Measurements from ENCODE around the gene XXYLT1. TPM values are rescaled to one million over a fixed set of nuclear protein-coding genes. Genes with fewer than 3 reads are reported as not detected.
A peak's percentile ranks its signal among the peaks of the same experiment; 100 is the strongest.

The XXYLT1 gene
- total RNA-seq, 8 experiments from 2014 or later: 8.7 to 35.9 (median 16.1) TPM

- Histone ChIP-seq H3K4me1 (replicated peaks in 1 of 2) (peaks cover 17 to 18% of the 10 kb centered on the region in 2 donors), H3K27ac (no peak overlapping the region), H3K4me3 (no peak overlapping the region)
- peak in 4 of 8 experiments; percentile 15 to 49 (median 33) for ATAC-seq (replicated peaks in 6 of 8)
- 50 to 100% (median 87%) methylated on average over 2 to 6 of the region's 11 CpGs; no CpG with 5 or more reads in 2 of the 10 experiments for WGBS, 10 experiments
- in situ Hi-C loops (cut with MboI; ENCODE audit: low pct_unique_long_range_greater_than_20kb in 2 of 9, low sequenced_read_pairs in 9 of 9, unreplicated experiment in 9 of 9): loop anchor here in 1 of 9 experiments (25.0 kb wide), 1 partner anchor 451 kb away; the partner anchor contains the start of gene FAM43A
Measured at GRCh38 chr3:195137638-195138588, 133.0 kb downstream of the XXYLT1 start.

- Histone ChIP-seq H3K27ac (no peak overlapping the region), H3K4me3 (no peak overlapping the region), H3K4me1 (replicated peaks in 1 of 2) (peaks cover 18 to 24% of the 10 kb centered on the region in 2 donors)
- WGBS, 10 experiments: 20 to 100% (median 84%) methylated on average over 1 to 6 of the region's 8 CpGs; no CpG with 5 or more reads in 4 of the 10 experiments
- ATAC-seq (replicated peaks in 6 of 8): peak in 4 of 8 experiments; percentile 9 to 42 (median 13)
- in situ Hi-C loops (cut with MboI; ENCODE audit: low pct_unique_long_range_greater_than_20kb in 2 of 9, low sequenced_read_pairs in 9 of 9, unreplicated experiment in 9 of 9): loop anchor here in 1 of 9 experiments (25.0 kb wide), 1 partner anchor 449 kb away; the partner anchor contains the start of gene FAM43A
Measured at GRCh38 chr3:195135917-195136316, 135.0 kb downstream of the XXYLT1 start.

GRCh38 chr3:195134431-195134830 is 136.5 kb downstream of the XXYLT1 start:
- ATAC-seq (replicated peaks in 6 of 8): peak in 5 of 8 experiments; percentile 56 to 84 (median 79)
- peaks cover 18 to 24% of the 10 kb centered on the region in 2 donors for H3K4me1 ChIP-seq (replicated peaks in 1 of 2)
- in situ Hi-C loops (cut with MboI; ENCODE audit: low pct_unique_long_range_greater_than_20kb in 2 of 9, low sequenced_read_pairs in 9 of 9, unreplicated experiment in 9 of 9): loop anchor here in 1 of 9 experiments (25.0 kb wide), 1 partner anchor 447 kb away; the partner anchor contains the start of gene FAM43A
- 60 to 100% (median 96%) methylated on average over 1 to 5 of the region's 6 CpGs; no CpG with 5 or more reads in 2 of the 10 experiments for WGBS, 10 experiments
- H3K4me3 ChIP-seq: no peak overlapping the region
- no peak overlapping the region for H3K27ac ChIP-seq

GRCh38 chr3:195133462-195133861 is 137.5 kb downstream of the XXYLT1 start:
- ATAC-seq (replicated peaks in 6 of 8): peak in 6 of 8 experiments; percentile 47 to 94 (median 68)
- 40 to 86% (median 63%) methylated on average over 1 to 12 of the region's 12 CpGs; no CpG with 5 or more reads in 1 of the 10 experiments for WGBS, 10 experiments
- Histone ChIP-seq H3K27ac (no peak overlapping the region), H3K4me1 (replicated peaks in 1 of 2) (peaks cover 18 to 24% of the 10 kb centered on the region in 2 donors), H3K4me3 (no peak overlapping the region)
- in situ Hi-C loops (cut with MboI; ENCODE audit: low pct_unique_long_range_greater_than_20kb in 2 of 9, low sequenced_read_pairs in 9 of 9, unreplicated experiment in 9 of 9): loop anchor here in 1 of 9 experiments (25.0 kb wide), 1 partner anchor 446 kb away; the partner anchor contains the start of gene FAM43A

- whole genome bisulfite sequencing, 10 experiments: 50 to 78% (median 55%) methylated on average over 1 to 4 of the region's 4 CpGs; no CpG with 5 or more reads in 4 of the 10 experiments
- ATAC-seq (replicated peaks in 6 of 8): peak in 1 of 8 experiments; percentile 2
- in situ Hi-C loops (cut with MboI; ENCODE audit: low pct_unique_long_range_greater_than_20kb in 2 of 9, low sequenced_read_pairs in 9 of 9, unreplicated experiment in 9 of 9): loop anchor here in 1 of 9 experiments (25.0 kb wide), 1 partner anchor 446 kb away; the partner anchor contains the start of gene FAM43A
Measured at GRCh38 chr3:195133013-195133412, 137.9 kb downstream of the XXYLT1 start.

GRCh38 chr3:195131176-195131575 is 139.8 kb downstream of the XXYLT1 start:
- H3K27ac ChIP-seq: no peak overlapping the region
- WGBS, 10 experiments: 89 to 100% (median 99%) methylated on average over 1 to 4 of the region's 4 CpGs; no CpG with 5 or more reads in 4 of the 10 experiments
- H3K4me1 ChIP-seq (replicated peaks in 1 of 2): peaks cover 18 to 27% of the 10 kb centered on the region in 2 donors
- ATAC-seq (replicated peaks in 6 of 8): peak in 1 of 8 experiments; percentile 32
- no peak overlapping the region for H3K4me3 ChIP-seq
- in situ Hi-C loops (cut with MboI; ENCODE audit: low pct_unique_long_range_greater_than_20kb in 2 of 9, low sequenced_read_pairs in 9 of 9, unreplicated experiment in 9 of 9): loop anchor here in 1 of 9 experiments (25.0 kb wide), 1 partner anchor 444 kb away; the partner anchor contains the start of gene FAM43A

More at GRCh38 chr3:195133013-195133412, 137.9 kb downstream of the XXYLT1 start:
- H3K4me3 ChIP-seq: no peak overlapping the region
- H3K4me1 ChIP-seq (replicated peaks in 1 of 2): peaks cover 18 to 24% of the 10 kb centered on the region in 2 donors
- H3K27ac ChIP-seq: no peak overlapping the region

- H3K4me1 ChIP-seq (replicated peaks in 1 of 2): peaks cover 20 to 35% of the 10 kb centered on the region in 2 donors
- ATAC-seq (replicated peaks in 6 of 8): peak in 4 of 8 experiments; percentile 23 to 56 (median 40)
- whole genome bisulfite sequencing, 10 experiments: 11 to 100% (median 66%) methylated on average over 4 to 8 of the region's 11 CpGs; no CpG with 5 or more reads in 2 of the 10 experiments
- no peak overlapping the region for H3K27ac ChIP-seq
- in situ Hi-C loops (cut with MboI; ENCODE audit: low pct_unique_long_range_greater_than_20kb in 2 of 9, low sequenced_read_pairs in 9 of 9, unreplicated experiment in 9 of 9): loop anchor here in 1 of 9 experiments (25.0 kb wide), 1 partner anchor 443 kb away; the partner anchor contains the start of gene FAM43A
- H3K4me3 ChIP-seq: no peak overlapping the region
Measured at GRCh38 chr3:195129644-195130492, 141.1 kb downstream of the XXYLT1 start.

GRCh38 chr3:195129072-195129643 is 141.8 kb downstream of the XXYLT1 start:
- in situ Hi-C loops (cut with MboI; ENCODE audit: low pct_unique_long_range_greater_than_20kb in 2 of 9, low sequenced_read_pairs in 9 of 9, unreplicated experiment in 9 of 9): loop anchor here in 1 of 9 experiments (25.0 kb wide), 1 partner anchor 442 kb away; the partner anchor contains the start of gene FAM43A
- H3K4me1 ChIP-seq (replicated peaks in 1 of 2): peaks cover 19 to 32% of the 10 kb centered on the region in 2 donors
- WGBS, 10 experiments: 88 to 100% (median 94%) methylated on average over 2 to 11 of the region's 12 CpGs
- no peak overlapping the region for H3K4me3 ChIP-seq
- no peak overlapping the region for H3K27ac ChIP-seq
- no peak for ATAC-seq (replicated peaks in 6 of 8)

- 74 to 93% (median 87%) methylated on average over 2 to 6 of the region's 7 CpGs; no CpG with 5 or more reads in 1 of the 10 experiments for WGBS, 10 experiments
- no peak overlapping the region for H3K27ac ChIP-seq
- no peak overlapping the region for H3K4me3 ChIP-seq
- no peak for ATAC-seq (replicated peaks in 6 of 8)
- H3K4me1 ChIP-seq (replicated peaks in 1 of 2): peaks cover 15 to 31% of the 10 kb centered on the region in 2 donors
- in situ Hi-C loops (cut with MboI; ENCODE audit: low pct_unique_long_range_greater_than_20kb in 2 of 9, low sequenced_read_pairs in 9 of 9, unreplicated experiment in 9 of 9): loop anchor here in 1 of 9 experiments (25.0 kb wide), 1 partner anchor 441 kb away; the partner anchor contains the start of gene FAM43A
Measured at GRCh38 chr3:195128255-195129071, 142.5 kb downstream of the XXYLT1 start.

GRCh38 chr3:195126056-195126605 is 144.8 kb downstream of the XXYLT1 start:
- Histone ChIP-seq H3K4me1 (replicated peaks in 1 of 2) (peaks cover 9 to 25% of the 10 kb centered on the region in 2 donors), H3K4me3 (no peak overlapping the region), H3K27ac (peak overlapping the region in 1 of 2 donors; percentile 28)
- no peak for ATAC-seq (replicated peaks in 6 of 8)
- 60 to 100% (median 95%) methylated on average over 1 to 14 of the region's 14 CpGs; no CpG with 5 or more reads in 3 of the 10 experiments for WGBS, 10 experiments
- in situ Hi-C loops (cut with MboI; ENCODE audit: low pct_unique_long_range_greater_than_20kb in 2 of 9, low sequenced_read_pairs in 9 of 9, unreplicated experiment in 9 of 9): loop anchor here in 1 of 9 experiments (25.0 kb wide), 1 partner anchor 439 kb away; the partner anchor contains the start of gene FAM43A

All from motor neuron (in vitro differentiated cells).